SW 1271 (cell line): Measurements from ENCODE around the gene TOGARAM1.
A peak's percentile ranks its signal among the peaks of the same experiment; 100 is the strongest.

Experiments
- DNase-seq, 2 experiments: peaks; one replicate each; lab custom pipeline; 2025; lab: John Stamatoyannopoulos, UW

The TOGARAM1 gene, protein sequence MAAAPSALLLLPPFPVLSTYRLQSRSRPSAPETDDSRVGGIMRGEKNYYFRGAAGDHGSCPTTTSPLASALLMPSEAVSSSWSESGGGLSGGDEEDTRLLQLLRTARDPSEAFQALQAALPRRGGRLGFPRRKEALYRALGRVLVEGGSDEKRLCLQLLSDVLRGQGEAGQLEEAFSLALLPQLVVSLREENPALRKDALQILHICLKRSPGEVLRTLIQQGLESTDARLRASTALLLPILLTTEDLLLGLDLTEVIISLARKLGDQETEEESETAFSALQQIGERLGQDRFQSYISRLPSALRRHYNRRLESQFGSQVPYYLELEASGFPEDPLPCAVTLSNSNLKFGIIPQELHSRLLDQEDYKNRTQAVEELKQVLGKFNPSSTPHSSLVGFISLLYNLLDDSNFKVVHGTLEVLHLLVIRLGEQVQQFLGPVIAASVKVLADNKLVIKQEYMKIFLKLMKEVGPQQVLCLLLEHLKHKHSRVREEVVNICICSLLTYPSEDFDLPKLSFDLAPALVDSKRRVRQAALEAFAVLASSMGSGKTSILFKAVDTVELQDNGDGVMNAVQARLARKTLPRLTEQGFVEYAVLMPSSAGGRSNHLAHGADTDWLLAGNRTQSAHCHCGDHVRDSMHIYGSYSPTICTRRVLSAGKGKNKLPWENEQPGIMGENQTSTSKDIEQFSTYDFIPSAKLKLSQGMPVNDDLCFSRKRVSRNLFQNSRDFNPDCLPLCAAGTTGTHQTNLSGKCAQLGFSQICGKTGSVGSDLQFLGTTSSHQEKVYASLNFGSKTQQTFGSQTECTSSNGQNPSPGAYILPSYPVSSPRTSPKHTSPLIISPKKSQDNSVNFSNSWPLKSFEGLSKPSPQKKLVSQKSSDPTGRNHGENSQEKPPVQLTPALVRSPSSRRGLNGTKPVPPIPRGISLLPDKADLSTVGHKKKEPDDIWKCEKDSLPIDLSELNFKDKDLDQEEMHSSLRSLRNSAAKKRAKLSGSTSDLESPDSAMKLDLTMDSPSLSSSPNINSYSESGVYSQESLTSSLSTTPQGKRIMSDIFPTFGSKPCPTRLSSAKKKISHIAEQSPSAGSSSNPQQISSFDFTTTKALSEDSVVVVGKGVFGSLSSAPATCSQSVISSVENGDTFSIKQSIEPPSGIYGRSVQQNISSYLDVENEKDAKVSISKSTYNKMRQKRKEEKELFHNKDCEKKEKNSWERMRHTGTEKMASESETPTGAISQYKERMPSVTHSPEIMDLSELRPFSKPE (N-terminal part only)

DNA sequence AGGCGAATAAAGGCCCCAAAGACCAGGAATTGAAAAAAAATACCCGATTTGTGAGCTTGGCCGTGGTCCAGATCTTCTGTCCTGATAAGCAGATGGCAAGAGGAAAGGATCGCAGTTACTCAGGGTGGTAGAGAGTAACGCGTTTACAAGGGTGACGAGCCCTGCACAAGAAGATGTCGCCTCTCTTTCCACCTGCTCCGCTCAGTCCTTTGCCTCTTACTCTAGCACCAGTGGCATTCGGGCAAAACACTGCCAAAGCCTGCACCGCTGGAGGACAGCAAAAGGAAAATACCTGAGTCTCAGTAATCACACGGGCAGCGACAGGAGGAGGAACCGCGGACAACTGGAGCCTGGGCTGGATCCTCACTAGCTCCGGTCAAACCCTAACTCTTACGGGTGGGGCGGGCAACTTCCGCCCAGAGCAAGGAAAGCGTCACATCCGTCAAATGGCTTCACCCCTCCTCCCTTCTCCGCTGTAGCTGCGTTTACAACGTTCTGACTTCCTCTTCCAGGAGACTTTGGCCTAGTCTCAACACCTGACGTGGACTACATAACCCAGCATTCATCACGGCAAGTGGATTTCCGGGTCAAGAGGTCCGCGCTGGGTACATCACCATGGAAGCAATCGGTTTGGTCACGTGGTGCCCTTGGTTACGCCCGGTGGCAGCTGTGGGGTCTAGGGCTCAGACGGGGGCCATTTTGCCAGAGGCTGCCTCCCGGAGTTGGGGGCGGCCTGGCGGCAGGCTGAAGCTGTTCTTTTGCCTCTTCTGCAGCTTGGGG is at the start of gene TOGARAM1, which contains the start of gene KLHL28:
TSS of gene TOGARAM1 (plus strand) at position 637 of the 780 bp plus-strand sequence. CDS start 232 bp downstream, outside the sequence.
TSS of gene KLHL28 (minus strand) at position 394 of the 780 bp plus-strand sequence. CDS start 16,019 bp downstream, outside the sequence.
- peak; percentile 99 to 100 for DNase-seq

DNA sequence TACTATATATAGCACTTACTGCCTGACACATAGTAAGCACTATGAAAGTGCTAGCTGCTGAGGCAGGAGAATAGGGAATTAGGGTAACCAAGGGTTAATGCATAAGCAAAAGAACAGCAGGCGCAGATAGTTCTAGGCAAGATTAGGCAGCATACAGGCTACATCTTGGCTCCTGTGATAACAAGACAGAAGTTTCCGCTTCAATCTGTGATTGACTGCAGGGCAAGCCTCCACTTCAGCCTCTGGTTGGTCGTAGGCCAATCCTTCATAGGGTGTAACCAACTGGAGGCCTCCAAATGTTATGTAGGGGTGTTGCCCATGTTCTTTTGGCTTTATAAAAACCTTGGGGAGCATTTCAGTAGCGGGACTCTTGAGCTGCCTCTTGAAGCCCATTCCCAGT is 47.1 kb upstream of the TOGARAM1 start:
- no peak for DNase-seq

DNA sequence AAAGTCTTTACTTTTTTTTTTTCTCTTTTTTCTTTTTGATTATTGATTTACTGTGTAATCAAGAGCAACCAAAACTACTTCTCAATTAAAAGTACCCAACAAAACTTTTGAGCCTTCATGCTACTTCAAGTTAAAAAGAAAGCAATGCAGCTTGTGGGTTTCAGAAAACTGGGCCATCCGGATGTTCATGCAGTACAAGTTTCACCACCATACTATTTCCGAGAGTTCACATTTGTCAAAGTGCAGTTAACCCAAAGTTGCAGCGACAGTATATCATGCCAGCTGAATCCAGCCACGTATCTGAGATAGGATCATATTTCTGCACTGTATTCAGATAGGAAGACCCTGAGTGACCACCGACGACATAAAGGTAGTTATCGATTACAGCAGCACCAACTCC is 33.2 kb upstream of the TOGARAM1 start:
- DNase-seq: no peak

DNA sequence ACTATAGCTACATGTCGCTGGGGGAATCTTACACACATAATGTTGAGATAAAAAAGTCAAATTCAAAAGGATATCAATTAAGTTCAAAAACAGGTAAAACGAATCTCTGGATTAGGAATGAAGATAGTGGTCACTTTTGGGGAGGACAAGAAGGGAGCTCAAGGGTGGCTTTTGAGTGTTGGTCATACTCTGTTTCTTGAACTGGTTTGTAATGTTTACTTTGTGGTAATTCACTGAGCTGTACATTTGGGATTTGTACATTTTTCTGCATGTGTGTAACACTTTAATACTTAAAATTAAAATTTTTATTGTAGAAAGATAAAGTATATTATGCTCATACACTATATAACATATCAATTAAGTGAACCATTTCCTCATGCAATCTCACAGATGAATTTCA is 26.8 kb upstream of the TOGARAM1 start:
- no peak for DNase-seq

DNA sequence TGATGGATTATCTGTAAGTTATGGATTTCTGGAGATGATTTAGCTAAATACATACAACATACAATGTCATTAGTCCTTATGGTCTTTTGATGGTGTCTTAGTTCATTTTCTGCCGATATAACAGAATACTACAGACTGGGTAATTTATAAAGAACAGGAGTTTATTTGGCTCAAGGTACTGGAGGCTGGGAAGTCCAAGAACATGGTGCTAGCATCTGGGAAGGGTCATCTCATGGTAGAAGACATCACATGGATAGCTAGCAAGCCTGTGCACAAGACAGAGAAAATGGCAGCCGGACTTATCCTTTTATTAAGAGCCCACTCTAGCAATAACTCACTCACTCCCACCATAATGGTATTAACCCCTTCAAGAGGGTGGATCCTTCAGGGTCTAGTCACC is 24.4 kb upstream of the TOGARAM1 start:
- DNase-seq: no peak

DNA sequence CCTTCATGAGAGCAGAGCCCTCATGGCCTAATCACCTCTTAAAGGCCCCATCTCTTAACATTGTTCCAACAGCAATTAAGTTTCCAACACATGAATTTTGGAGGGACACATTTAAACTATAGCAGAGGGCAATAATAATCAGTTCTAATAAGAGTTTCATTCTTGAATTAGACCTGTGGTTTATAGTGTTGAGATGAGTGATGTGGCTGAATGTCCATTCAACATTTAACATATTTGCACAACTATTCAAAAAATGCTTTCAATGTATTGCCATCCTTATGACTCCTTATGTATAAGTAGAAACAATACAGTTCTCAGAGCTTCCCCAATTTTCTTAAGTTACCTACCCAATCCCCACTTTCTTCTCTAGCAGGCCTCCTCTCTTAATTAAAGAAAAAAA is 21.8 kb upstream of the TOGARAM1 start:
- no peak for DNase-seq

DNA sequence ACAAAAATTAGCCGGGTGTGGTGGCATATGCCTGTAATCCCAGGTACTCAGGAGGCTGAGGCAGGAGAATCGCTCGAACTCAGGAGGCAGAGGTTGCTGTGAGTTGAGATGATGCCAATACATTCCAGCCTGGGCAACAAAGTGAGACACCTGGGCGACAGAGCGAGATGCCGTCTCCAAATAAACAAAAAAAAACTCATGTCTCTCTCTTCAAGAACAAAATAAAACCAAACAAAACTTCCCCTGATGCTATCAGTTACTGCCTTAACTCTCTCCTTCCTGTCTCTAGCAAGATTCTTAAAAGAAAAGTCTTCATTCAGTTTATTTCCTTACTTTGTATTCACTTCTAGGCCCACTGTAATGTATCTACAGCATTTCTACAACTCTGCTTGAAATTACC is 21.0 kb upstream of the TOGARAM1 start:
- DNase-seq: no peak

DNA sequence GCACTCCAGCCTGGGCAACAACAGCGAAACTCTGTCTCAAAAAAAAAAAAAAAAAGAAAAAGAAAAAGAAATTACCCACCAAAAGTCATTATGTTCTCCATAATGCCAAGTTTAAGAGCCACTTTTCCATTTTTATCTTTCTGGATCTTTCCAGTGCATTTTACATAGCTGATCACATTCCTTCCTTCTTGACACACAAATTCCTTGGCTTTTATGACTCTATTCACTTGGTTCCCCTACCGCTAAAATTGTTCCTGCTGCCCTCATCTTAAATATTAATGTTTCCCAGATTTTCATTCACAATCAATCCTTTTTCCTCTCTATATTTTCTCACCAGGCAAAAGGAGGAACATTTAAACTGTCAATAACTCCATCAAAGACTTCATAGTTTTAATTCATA is 20.4 kb upstream of the TOGARAM1 start:
- no peak for DNase-seq

DNA sequence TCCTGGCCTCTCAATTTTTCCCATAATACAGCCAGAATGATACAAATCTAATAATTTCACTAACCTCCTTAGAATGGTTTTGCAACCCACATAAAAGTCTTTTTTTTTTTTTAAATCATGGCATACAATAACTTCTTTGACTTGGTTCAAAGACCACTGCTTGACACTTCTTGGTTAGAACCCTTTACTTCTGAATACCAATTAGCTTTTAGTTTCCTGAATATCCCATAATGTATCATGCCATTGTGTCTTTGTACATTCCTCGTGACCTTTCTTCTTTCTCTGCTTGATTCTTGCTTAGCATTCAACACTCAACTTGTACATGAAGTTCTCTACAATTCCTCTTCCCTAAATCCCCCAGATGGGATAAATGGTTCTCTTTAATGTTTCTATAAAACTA is 19.6 kb upstream of the TOGARAM1 start:
- no peak for DNase-seq

DNA sequence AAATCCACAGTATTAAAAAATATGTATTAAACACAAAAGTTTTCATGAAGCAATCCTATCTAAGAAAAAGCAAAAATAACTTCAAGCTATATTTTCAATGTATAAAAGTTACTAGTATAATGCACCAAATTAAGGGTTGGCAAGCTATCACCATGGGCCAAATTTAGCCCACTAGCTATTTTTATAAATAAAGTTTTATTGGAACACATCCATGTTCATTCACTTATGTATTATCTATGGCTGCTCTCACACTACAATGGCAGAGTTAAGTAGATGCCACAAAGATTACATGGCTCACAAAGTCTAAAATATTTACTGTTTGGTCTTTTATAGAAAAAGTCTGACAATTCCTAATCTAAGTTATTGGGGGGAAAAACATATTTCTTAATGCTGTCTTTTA is 17.9 kb upstream of the TOGARAM1 start:
- no peak for DNase-seq

DNA sequence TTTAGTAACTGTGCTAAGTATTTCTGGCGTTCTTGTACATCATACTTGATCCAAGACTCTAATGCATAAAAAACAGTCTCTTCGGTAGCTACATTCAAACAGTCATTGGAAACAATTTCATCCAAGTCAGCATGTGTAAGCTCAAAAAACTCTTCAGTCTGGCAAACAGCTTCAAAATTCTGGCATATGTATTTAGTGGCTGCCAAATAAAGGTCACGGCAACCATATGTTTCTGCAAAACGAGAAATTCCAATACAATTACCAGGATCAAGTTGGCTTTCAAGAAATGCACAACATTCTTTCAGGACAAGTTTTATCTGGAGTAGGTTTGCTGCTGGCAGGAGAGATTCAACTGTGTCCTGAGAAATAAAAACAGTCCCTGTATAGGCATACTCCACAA is 16.7 kb upstream of the TOGARAM1 start:
- DNase-seq: no peak

DNA sequence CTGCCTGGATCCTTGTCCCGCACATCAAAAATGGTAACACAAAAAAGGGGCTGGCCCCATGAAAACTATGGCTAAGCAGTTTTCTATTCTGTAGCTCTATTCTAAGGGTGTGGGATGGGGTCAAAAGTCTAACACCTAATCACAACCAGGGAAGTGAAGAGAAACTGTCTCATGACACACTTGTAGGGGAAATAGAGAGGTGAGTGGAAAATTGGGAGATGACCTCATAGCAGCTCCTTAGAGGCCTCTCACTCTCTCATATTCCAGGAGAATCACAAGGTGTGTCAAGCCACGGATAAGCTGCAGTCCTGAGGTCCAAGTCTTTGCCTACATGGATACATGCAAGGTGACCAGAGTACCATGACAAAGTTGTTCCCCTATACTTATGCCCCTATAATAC is 10.9 kb upstream of the TOGARAM1 start:
- DNase-seq: no peak

DNA sequence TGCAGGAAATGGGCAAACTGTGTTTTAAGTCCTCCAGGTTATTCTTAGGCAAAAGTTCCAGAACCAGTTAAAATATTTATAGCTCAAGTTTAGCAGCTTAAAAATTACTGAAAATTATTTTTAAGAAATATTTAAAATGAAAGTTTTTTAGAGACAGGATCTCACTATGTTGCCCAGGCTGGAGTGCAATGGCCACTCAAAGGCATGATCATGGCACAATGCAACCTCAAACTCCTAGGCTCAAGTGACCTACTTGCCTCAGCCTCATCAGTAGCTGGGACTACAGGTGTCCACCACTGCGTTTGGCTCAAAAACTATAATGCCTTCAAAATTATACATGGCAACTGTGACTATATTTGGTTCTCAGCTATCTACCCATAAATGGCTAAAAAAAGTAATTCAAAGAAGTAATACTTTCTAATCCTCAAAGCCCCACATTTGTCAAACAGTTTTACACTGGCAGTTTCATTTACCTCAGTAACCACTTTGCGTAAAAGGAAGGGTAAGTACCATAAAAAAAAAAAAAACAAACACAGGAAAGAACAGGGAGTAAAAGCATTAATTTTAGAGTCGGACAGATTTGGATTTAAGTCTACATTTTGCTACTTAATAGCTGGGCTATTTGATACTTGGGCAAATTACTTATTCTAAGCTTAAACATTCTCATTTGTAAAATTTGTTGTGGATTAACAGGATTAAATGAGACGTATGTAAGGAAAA is 9.4 kb upstream of the TOGARAM1 start:
- DNase-seq: no peak

DNA sequence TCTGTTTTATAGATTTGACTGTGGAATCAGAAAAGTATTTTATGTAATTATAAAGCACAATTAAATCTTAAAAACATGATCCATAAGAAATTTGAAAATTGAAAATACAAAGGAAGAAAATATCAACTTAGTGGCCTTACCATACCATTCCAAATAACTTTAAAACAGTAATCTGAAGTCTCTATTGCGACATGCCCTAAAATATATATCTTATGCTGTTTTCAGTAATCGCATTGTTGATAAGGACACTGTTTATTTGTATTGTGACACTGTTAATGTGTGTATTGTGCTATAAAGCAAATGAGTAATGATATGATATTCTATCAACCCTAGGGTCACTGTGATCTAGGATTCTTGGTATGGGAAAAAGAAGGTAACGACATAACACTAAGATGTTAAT is 7.2 kb upstream of the TOGARAM1 start:
- DNase-seq: no peak

DNA sequence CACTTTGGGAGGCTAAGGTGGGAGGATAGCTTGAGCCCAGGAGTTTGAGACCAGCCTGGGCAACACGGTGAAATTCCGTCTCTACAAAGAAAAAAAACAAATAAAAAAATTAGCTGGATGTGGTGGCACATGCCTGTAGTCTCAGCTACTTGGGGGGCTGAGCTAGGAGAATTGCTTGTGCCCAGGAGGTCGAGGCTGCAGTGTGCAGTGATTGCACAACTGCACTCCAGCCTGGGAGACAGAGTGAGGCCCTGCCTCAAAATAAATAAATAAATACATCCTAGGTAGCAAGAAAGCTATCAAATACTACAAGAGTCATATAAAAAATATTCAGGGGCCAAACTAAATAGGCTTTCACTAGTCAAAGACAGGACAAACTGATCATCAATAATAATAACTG is 6.5 kb upstream of the TOGARAM1 start:
- DNase-seq: no peak

DNA sequence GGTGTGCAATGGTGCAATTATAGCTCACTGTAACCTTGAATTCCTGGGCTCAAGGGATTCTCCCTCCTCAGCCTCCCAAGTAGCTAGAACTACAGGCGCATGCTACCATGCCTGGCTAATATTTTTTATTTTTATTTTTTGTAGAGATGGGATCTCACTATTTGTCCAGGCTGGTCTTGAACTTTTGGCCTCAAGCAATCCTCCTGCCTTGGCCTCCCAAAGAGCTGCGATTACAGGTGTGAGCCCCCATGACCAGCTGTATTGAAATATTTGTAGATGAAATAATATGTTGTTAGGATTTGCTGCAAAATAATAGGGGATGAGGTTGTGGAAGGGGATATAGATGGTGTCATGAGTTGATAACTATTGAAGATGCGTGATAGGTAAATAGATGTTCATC is 5.1 kb upstream of the TOGARAM1 start:
- no peak for DNase-seq

DNA sequence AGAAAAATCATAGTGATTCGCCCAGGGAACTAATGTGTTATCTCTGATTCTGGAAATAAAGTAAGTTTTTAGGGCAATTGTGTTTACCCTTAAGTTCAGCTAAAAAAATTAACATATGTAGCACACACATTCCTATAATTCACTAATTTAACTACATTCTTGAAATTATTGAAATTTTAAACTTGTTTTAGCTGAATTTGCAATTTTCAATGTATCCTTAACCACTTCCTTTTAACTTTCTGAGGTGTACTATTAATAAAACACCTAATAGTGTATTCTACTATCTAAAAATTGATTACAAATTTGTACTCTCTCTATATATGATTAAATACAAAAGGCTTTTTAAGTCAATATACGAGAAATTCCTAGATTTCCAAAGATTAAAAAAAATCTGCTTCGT is 2.5 kb upstream of the TOGARAM1 start:
- no peak for DNase-seq

DNA sequence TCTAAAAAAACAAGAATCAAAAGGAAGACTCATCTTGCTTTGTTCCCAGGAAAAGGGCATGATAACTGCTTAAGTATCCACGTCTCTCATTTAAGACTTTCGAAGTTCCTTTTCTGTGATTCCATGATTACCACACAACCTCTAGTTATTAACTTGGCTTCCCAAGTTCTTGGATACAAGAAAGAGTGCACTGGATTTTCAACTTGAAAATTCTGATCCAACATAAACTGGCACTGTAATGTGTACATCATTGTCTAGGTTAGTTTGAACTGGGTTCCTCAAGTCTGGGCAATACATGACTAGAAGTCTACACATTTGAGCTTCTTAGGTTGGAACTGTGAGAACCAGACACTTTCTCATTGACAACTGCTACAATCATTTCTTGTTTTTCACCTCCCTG is 1.8 kb upstream of the TOGARAM1 start:
- peak in 1 of 2 experiments; percentile 56 for DNase-seq

DNA sequence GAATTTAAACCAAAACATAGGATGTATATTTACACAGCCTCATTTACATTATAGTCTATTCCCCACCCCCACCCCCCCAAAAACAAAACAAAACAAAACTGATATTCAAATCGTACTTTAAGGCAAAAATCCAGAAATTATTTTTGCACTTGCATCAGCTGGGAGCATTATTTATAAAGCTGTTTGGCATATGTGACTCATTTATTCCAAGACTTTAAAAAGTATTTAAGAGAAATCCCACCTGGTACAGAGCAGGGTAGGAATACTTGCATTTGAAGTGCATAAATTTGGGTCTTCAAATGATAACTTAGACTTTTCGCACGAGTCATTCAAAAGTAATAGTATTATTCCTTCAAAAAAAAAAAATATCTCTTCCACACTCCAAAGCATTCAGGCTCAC is 1.3 kb upstream of the TOGARAM1 start:
- no peak for DNase-seq

DNA sequence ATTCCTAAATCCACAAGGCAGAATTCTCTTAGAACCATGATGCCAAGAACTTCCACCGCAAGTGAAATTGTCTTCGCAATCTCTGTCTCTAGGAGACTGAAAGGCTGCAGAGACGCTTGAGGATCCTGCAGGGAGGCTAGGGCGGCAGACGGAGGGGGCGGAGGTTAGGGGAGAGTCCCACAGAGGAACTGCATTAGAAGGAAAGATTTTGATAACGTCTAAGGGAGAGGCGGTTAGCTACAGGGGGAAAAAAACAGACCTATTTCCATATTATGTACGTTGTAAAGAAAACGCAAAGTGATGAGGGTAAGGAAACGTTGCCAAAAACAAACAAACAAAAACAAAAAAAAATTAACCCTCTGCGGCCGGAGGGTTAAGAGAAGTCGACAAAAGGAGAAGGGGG is 838 bp upstream of the TOGARAM1 start:
- DNase-seq: peak; percentile 50 to 55
